B cell (primary cell): Measurements from ENCODE around the gene CACNA1G. TPM values are rescaled to one million over a fixed set of nuclear protein-coding genes. Genes with fewer than 3 reads are reported as not detected.

Source experiments
- ATAC-seq: fragments of 200-7000 bp; cut with Tn5 transposase; one replicate; pipeline ENCODE4 v1.10.0; 2021; ENCODE audit warnings: low read depth, mild to moderate bottlenecking, moderate number of reproducible peaks, moderate library complexity
- CTCF ChIA-PET: fragments of 350-600 bp; sonication (Branson Sonifier 250); formaldehyde crosslinking; loops from one replicate; lab custom pipeline; 2021; ENCODE audit warnings: antibody characterized with exemption, inconsistent platforms; lab: Charles Lee
- POLR2A ChIA-PET: fragments of 350-600 bp; sonication (Branson Sonifier 250); formaldehyde crosslinking; loops from one replicate; lab custom pipeline; 2021; ENCODE audit warnings: antibody characterized with exemption; lab: Charles Lee
- DNase-seq: peaks from one replicate; pipeline ENCODE4 v3.0.0; 2013
- H2AFZ ChIP-seq: 2 replicates; pipeline ENCODE4 v1.6.1; 2012; ENCODE audit warnings: mild to moderate bottlenecking, low read depth, low read length; ENCODE audit not compliant: insufficient read depth, poor library complexity, severe bottlenecking
- H3K27ac ChIP-seq, 2 donors: 1 replicate in 1 of 2; 2 replicates in 1 of 2; pipeline ENCODE4 v1.5.1; 2012 to 2013; ENCODE audit warnings: low read length in 2 of 2, mild to moderate bottlenecking in 2 of 2, moderate library complexity in 1 of 2
- H3K27me3 ChIP-seq, 4 experiments: fragments of 200-600 bp in 1 of 4; sonication (generic) in 1 of 4; replicated peaks in 1 of 4; 1 replicate in 2 of 4; 2 replicates in 2 of 4; pipeline versions ENCODE4 v1.6.1 to v1.7.0; 2013 to 2016; ENCODE audit warnings: low read length in 3 of 4, mild to moderate bottlenecking in 2 of 4, mixed read lengths in 1 of 4, moderate library complexity in 1 of 4; ENCODE audit not compliant: insufficient read depth in 4 of 4, control insufficient read depth in 3 of 4; ENCODE audit errors: control extremely low read depth in 1 of 4
- H3K36me3 ChIP-seq, 2 experiments: replicated peaks in 1 of 2; 1 replicate in 1 of 2; 2 replicates in 1 of 2; pipeline versions ENCODE4 v1.6.1 to v1.7.1; 2013; ENCODE audit warnings: low read length in 1 of 2; ENCODE audit not compliant: insufficient read depth in 2 of 2, control insufficient read depth in 1 of 2; ENCODE audit errors: control extremely low read depth in 1 of 2, extremely low read depth in 1 of 2
- H3K4me1 ChIP-seq, 2 donors: fragments of 200-600 bp in 1 of 2; sonication (generic) in 1 of 2; 1 replicate in 1 of 2; 2 replicates in 1 of 2; pipeline versions ENCODE4 v1.5.1 to v1.6.1; 2013 to 2017; ENCODE audit warnings: low read length in 2 of 2; ENCODE audit not compliant: control insufficient read depth in 2 of 2, insufficient read depth in 2 of 2
- H3K4me2 ChIP-seq: replicated peaks from 2 replicates; pipeline ENCODE3; 2012; ENCODE audit warnings: mild to moderate bottlenecking, low read depth, low read length; ENCODE audit not compliant: poor library complexity, severe bottlenecking
- H3K4me3 ChIP-seq, 5 experiments: fragments of 200-600 bp in 1 of 5; sonication (generic) in 1 of 5; 1 replicate in 3 of 5; 2 replicates in 2 of 5; pipeline versions ENCODE4 v1.5.1 to v1.7.0; 2011 to 2016; ENCODE audit warnings: low read length in 4 of 5, mild to moderate bottlenecking in 4 of 5, low read depth in 2 of 5, control low read depth in 1 of 5, moderate library complexity in 1 of 5; ENCODE audit not compliant: insufficient read depth in 1 of 5; ENCODE audit errors: control extremely low read depth in 1 of 5, extremely low read depth in 1 of 5
- H3K79me2 ChIP-seq: fragments of 200-600 bp; sonication (generic); one replicate; pipeline ENCODE4 v1.6.0; 2016; ENCODE audit warnings: low read length; ENCODE audit not compliant: control insufficient read depth, insufficient read depth
- H3K9ac ChIP-seq: fragments of 200-600 bp; sonication (generic); 2 replicates; pipeline ENCODE4 v1.6.1; 2017; ENCODE audit warnings: mild to moderate bottlenecking, low read length, moderate library complexity
- H3K9me3 ChIP-seq, 3 donors: one replicate each; pipeline versions ENCODE4 v1.6.1 to v1.7.1; 2013; ENCODE audit warnings: low read length in 2 of 3; ENCODE audit not compliant: control insufficient read depth in 2 of 3, insufficient read depth in 1 of 3; ENCODE audit errors: control extremely low read depth in 1 of 3
- H4K20me1 ChIP-seq: 2 replicates; pipeline ENCODE4 v1.6.0; 2012; ENCODE audit warnings: mild to moderate bottlenecking, low read length; ENCODE audit not compliant: insufficient read depth, control insufficient read depth, poor library complexity, severe bottlenecking
- H3K27ac Mint-ChIP-seq: one replicate; pipeline ENCODE4 v1.8.0; 2021; ENCODE audit warnings: mixed read lengths
- H3K27me3 Mint-ChIP-seq: one replicate; pipeline ENCODE4 v1.8.0; 2021; ENCODE audit warnings: mixed read lengths
- H3K4me1 Mint-ChIP-seq: one replicate; pipeline ENCODE4 v1.8.0; 2021; ENCODE audit warnings: mixed read lengths
- H3K4me3 Mint-ChIP-seq: one replicate; pipeline ENCODE4 v1.8.0; 2021; ENCODE audit warnings: mixed read lengths
- H3K9me3 Mint-ChIP-seq: one replicate; pipeline ENCODE4 v1.8.0; 2022; ENCODE audit warnings: mixed read lengths; ENCODE audit not compliant: insufficient read depth
- EZH2 ChIP-seq: IDR thresholded peaks from 2 replicates; pipeline ENCODE4 v1.6.1; 2012; ENCODE audit warnings: borderline replicate concordance, low read depth, mild to moderate bottlenecking, moderate library complexity, low read length; ENCODE audit not compliant: insufficient read depth, poor library complexity, severe bottlenecking
- WGBS: methylation state at CpG from one replicate; pipeline ENCODE4 v1.1.5; 2013; ENCODE audit warnings: missing lambda C conversion rate; ENCODE audit not compliant: insufficient coverage; 5-methylcytosine and 5-hydroxymethylcytosine counted together
- intact Hi-C: fragments of 100-400 bp; cut with micrococcal nuclease; formaldehyde crosslinking; loops from one replicate; pipeline ENCODE4 v1.10.0; 2022
- polyA plus RNA-seq: library from polyadenylated mRNA; depleted of rRNA; stranded (reverse); fragments of >200 nt; gene quantifications from 2 replicates; pipeline ENCODE4 v1.2.3, GENCODE V29; 2012
- total RNA-seq, 2 donors: library from RNA; stranded (reverse); fragments of 120-200 nt in 1 of 2; gene quantifications; 1 replicate in 1 of 2; 2 replicates in 1 of 2; pipeline versions ENCODE4 v1.2.3 to v1.2.4, GENCODE V29; 2013 to 2022
- TF ChIP-seq, protein P1 (sequence below): fragments of 200-600 bp; IDR thresholded peaks from one replicate; pipeline ENCODE4 v1.8.0; 2022; ENCODE audit warnings: antibody characterized with exemption, mild to moderate bottlenecking

Gene CACNA1G
- total and polyA plus RNA-seq, 2 donors (not counting 1 experiment from before 2014, with no cell fraction given) = 0.12 TPM; not detected in 1

DNA sequence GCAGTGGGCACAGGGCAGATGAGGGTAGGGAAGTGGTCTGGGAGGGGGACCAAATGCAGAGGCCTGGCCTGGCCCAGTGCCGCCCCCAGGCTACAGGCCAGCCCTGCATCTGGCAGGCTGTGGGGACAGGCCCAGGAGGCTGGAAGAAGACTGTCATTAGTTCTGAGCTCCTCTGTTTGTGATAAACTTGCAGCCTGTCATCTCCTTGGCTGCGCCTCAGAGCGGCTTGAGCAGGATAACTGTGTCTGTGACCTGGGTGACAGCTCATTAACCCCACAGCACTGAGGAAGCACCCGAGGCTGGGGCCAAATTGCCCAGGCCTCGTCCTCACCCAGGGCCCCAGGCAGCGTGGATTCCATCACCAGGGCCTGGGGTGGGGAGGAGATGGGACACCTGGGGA is 98.1 kb downstream of the CACNA1G start:
- Histone ChIP-seq H3K27me3 (peaks cover 0 to 4% (median 0%) of the 10 kb centered on the region in 4 experiments), H2AFZ (no peak overlapping the region), H3K79me2 (no peaks in the 10 kb centered on the region), H3K4me1 (no peaks in the 10 kb centered on the region), H3K4me2 (no peak overlapping the region), H3K4me3 (no peak overlapping the region), H3K9ac (no peak overlapping the region), H3K9me3 (no peaks in the 10 kb centered on the region), H4K20me1 (no peaks in the 10 kb centered on the region), H3K27ac (no peak overlapping the region), H3K36me3 (no peaks in the 10 kb centered on the region)
- ATAC-seq (no peak), DNase-seq (no peak)
- H3K27me3 Mint-ChIP-seq = peaks cover 11% of the 10 kb centered on the region
- H3K9me3 Mint-ChIP-seq = no peaks in the 10 kb centered on the region
- intact Hi-C loops = no loop called here
- TF ChIP-seq EZH2 = no peak
- TF ChIP-seq, protein P1, sequence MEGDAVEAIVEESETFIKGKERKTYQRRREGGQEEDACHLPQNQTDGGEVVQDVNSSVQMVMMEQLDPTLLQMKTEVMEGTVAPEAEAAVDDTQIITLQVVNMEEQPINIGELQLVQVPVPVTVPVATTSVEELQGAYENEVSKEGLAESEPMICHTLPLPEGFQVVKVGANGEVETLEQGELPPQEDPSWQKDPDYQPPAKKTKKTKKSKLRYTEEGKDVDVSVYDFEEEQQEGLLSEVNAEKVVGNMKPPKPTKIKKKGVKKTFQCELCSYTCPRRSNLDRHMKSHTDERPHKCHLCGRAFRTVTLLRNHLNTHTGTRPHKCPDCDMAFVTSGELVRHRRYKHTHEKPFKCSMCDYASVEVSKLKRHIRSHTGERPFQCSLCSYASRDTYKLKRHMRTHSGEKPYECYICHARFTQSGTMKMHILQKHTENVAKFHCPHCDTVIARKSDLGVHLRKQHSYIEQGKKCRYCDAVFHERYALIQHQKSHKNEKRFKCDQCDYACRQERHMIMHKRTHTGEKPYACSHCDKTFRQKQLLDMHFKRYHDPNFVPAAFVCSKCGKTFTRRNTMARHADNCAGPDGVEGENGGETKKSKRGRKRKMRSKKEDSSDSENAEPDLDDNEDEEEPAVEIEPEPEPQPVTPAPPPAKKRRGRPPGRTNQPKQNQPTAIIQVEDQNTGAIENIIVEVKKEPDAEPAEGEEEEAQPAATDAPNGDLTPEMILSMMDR = no peak
- 93% methylated on average over 4 of the region's 6 CpGs for WGBS
- H3K4me1 Mint-ChIP-seq = no peaks in the 10 kb centered on the region
- H3K4me3 Mint-ChIP-seq = no peak overlapping the region
- H3K27ac Mint-ChIP-seq = no peak overlapping the region
- POLR2A ChIA-PET = no interaction called here
- CTCF ChIA-PET = no interaction called here

DNA sequence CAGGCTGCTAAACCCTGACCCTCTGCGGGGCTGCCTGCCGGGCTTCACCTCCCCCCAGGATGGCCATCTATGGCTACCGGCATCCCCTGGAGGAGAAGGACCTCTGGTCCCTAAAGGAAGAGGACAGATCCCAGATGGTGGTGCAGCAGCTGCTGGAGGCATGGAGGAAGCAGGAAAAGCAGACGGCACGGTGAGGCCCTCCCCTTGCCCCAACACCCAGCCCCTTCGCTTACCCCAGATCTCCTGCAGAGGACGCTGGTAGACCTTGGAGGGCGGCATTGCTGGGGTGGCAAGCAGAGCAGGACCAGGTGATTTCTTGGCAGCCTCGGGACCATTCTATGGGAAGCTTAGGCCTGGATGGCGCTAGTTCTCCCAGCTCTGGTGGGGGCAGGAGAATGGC is 98.7 kb downstream of the CACNA1G start:
- Mint-ChIP-seq H3K4me3 (no peak overlapping the region), H3K4me1 (no peaks in the 10 kb centered on the region), H3K27me3 (peaks cover 9% of the 10 kb centered on the region), H3K27ac (no peak overlapping the region), H3K9me3 (no peaks in the 10 kb centered on the region)
- no peaks in the 10 kb centered on the region for H3K79me2 ChIP-seq
- intact Hi-C loops = no loop called here
- H3K9ac ChIP-seq = no peak overlapping the region
- ATAC-seq = no peak
- H4K20me1 ChIP-seq = no peaks in the 10 kb centered on the region
- TF ChIP-seq EZH2 = no peak
- TF ChIP-seq, protein P1 = no peak
- peaks cover 0 to 4% (median 0%) of the 10 kb centered on the region in 4 experiments for H3K27me3 ChIP-seq
- no peaks in the 10 kb centered on the region for H3K9me3 ChIP-seq
- H3K4me1 ChIP-seq = no peaks in the 10 kb centered on the region
- DNase-seq = no peak
- no peaks in the 10 kb centered on the region for H3K36me3 ChIP-seq
- CTCF ChIA-PET = no interaction called here
- WGBS = 97% methylated on average over 7 of the region's 10 CpGs
- POLR2A ChIA-PET = no interaction called here
- no peak overlapping the region for H3K4me3 ChIP-seq
- no peak overlapping the region for H2AFZ ChIP-seq
- H3K27ac ChIP-seq = no peak overlapping the region
- no peak overlapping the region for H3K4me2 ChIP-seq
